Endothelial cell of umbilical vein (primary cell): ENCODE results near the gene DLX6. TPM values are rescaled to one million over a fixed set of nuclear protein-coding genes. Genes with fewer than 3 reads are reported as not detected.

Source experiments
- BruUV-seq: library from RNA; stranded (reverse); fragments of 400-500 nt; replicated peaks from 2 replicates; lab custom pipeline; 2021; lab: Mats Ljungman, UMichigan
- CTCF ChIA-PET: fragments of 300-600, 350-600 bp; sonication (Branson Sonifier 250); formaldehyde crosslinking; loops from one replicate; lab custom pipeline; 2021; ENCODE audit warnings: antibody characterized with exemption, inconsistent platforms; lab: Charles Lee
- POLR2A ChIA-PET: fragments of 300-600, 350-600 bp; sonication (Branson Sonifier 250); formaldehyde crosslinking; loops from one replicate; lab custom pipeline; 2021; ENCODE audit warnings: antibody characterized with exemption, inconsistent platforms; lab: Charles Lee
- DNase-seq: peaks from one replicate; pipeline ENCODE4 v3.0.0-alpha.2; 2011; ENCODE audit warnings: low read depth, low spot score
- FAIRE-seq: peaks from 2 replicates; lab custom pipeline; 2011; peaks lifted over from hg19 to GRCh38; lab: Jason Lieb, UNC
- H2AFZ ChIP-seq: 2 replicates; pipeline ENCODE4 v1.6.0; 2012; ENCODE audit warnings: low read depth, low read length, control low read depth, inconsistent platforms
- H3K27ac ChIP-seq: 2 replicates; pipeline ENCODE4 v1.5.1; 2011; ENCODE audit warnings: low read depth, mild to moderate bottlenecking, control low read depth, low read length, moderate library complexity; ENCODE audit not compliant: insufficient read depth
- H3K27me3 ChIP-seq, 2 experiments: 2 replicates each; pipeline versions ENCODE4 v1.6.0 to v1.6.1; 2011; ENCODE audit warnings: low read length in 2 of 2, mixed read lengths in 1 of 2; ENCODE audit not compliant: control insufficient read depth in 2 of 2, insufficient read depth in 2 of 2
- H3K36me3 ChIP-seq, 2 experiments: 2 replicates in 1 of 2; 3 replicates in 1 of 2; pipeline ENCODE4 v1.5.1; 2011; ENCODE audit warnings: low read length in 2 of 2, mild to moderate bottlenecking in 1 of 2, moderate library complexity in 1 of 2; ENCODE audit not compliant: control insufficient read depth in 2 of 2, insufficient read depth in 2 of 2; ENCODE audit errors: extremely low read depth in 1 of 2
- H3K4me1 ChIP-seq: 3 replicates; pipeline ENCODE4 v1.5.1; 2011; ENCODE audit warnings: mild to moderate bottlenecking, low read length; ENCODE audit not compliant: control insufficient read depth, insufficient read depth; ENCODE audit errors: extremely low read depth
- H3K4me2 ChIP-seq: 2 replicates; pipeline ENCODE4 v1.6.1; 2011; ENCODE audit warnings: low read length, control low read depth, mixed read lengths; ENCODE audit not compliant: insufficient read depth
- H3K4me3 ChIP-seq, 3 experiments: fragments of 200-600 bp in 1 of 3; sonication (generic), shearing (Covaris generic) in 1 of 3; replicated peaks in 1 of 3; 2 replicates each; pipeline ENCODE4 v1.5.1; 2011 to 2016; ENCODE audit warnings: control low read depth in 3 of 3, low read length in 3 of 3, mild to moderate bottlenecking in 2 of 3, inconsistent platforms in 1 of 3, low read depth in 1 of 3, moderate library complexity in 1 of 3; ENCODE audit not compliant: insufficient read depth in 1 of 3
- H3K79me2 ChIP-seq: 2 replicates; pipeline ENCODE4 v1.6.0; 2012; ENCODE audit warnings: low read length, inconsistent platforms; ENCODE audit not compliant: control insufficient read depth, insufficient read depth
- H3K9ac ChIP-seq: replicated peaks from 2 replicates; pipeline ENCODE3; 2011; ENCODE audit warnings: low read length, control low read depth; ENCODE audit not compliant: insufficient read depth; ENCODE audit errors: extremely low read depth
- H3K9me1 ChIP-seq: replicated peaks from 3 replicates; pipeline ENCODE4 v1.6.0; 2011; ENCODE audit warnings: mild to moderate bottlenecking, low read length; ENCODE audit not compliant: control insufficient read depth, insufficient read depth; ENCODE audit errors: extremely low read depth
- H3K9me3 ChIP-seq: replicated peaks from 2 replicates; pipeline ENCODE4 v1.5.1; 2012; ENCODE audit warnings: low read length, inconsistent platforms; ENCODE audit not compliant: control insufficient read depth, insufficient read depth
- H4K20me1 ChIP-seq: replicated peaks from 2 replicates; pipeline ENCODE3; 2011; ENCODE audit warnings: mild to moderate bottlenecking, low read length; ENCODE audit not compliant: control insufficient read depth, insufficient read depth; ENCODE audit errors: extremely low read depth
- CTCF ChIP-seq, 2 donors: IDR thresholded peaks; 1 replicate in 1 of 2; 2 replicates in 1 of 2; pipeline ENCODE4 v1.5.1; 2011; ENCODE audit warnings: low read length in 2 of 2, mild to moderate bottlenecking in 2 of 2, moderate library complexity in 2 of 2, control low read depth in 1 of 2, inconsistent platforms in 1 of 2, low read depth in 1 of 2; ENCODE audit not compliant: insufficient read depth in 1 of 2; ENCODE audit errors: extremely low read depth in 1 of 2
- EZH2 ChIP-seq: IDR thresholded peaks from 2 replicates; pipeline ENCODE4 v1.6.1; 2012; ENCODE audit warnings: borderline replicate concordance, low read depth, mild to moderate bottlenecking, moderate library complexity, low read length, inconsistent platforms; ENCODE audit not compliant: severe bottlenecking
- FOS ChIP-seq: IDR thresholded peaks from 2 replicates; pipeline ENCODE4 v1.6.1; 2011; ENCODE audit warnings: mild to moderate bottlenecking, low read length, moderate library complexity, borderline replicate concordance; ENCODE audit not compliant: insufficient read depth
- GATA2 ChIP-seq: IDR thresholded peaks from 2 replicates; pipeline ENCODE4 v1.7.0; 2011; ENCODE audit warnings: low read depth, mild to moderate bottlenecking, moderate library complexity, mixed read lengths, low read length; ENCODE audit not compliant: insufficient read length, insufficient read depth
- JUN ChIP-seq: IDR thresholded peaks from 2 replicates; pipeline ENCODE4 v1.6.1; 2011; ENCODE audit warnings: borderline replicate concordance, low read depth; ENCODE audit not compliant: insufficient read length, insufficient read depth
- MAX ChIP-seq: IDR thresholded peaks from 2 replicates; pipeline ENCODE4 v1.6.1; 2011; ENCODE audit not compliant: insufficient read depth, insufficient read length
- MYC ChIP-seq: IDR thresholded peaks from one replicate; pipeline ENCODE4 v1.6.1; 2011; ENCODE audit warnings: mild to moderate bottlenecking, low read depth, low read length
- POLR2A ChIP-seq: IDR thresholded peaks from 2 replicates; pipeline ENCODE4 v1.6.1; 2012; ENCODE audit warnings: low read depth, mild to moderate bottlenecking, control low read depth, low read length
- POLR2AphosphoS5 ChIP-seq: IDR thresholded peaks from 2 replicates; pipeline ENCODE4 v1.6.1; 2012; ENCODE audit warnings: low read depth, mild to moderate bottlenecking, control low read depth, low read length, moderate library complexity; ENCODE audit not compliant: insufficient read depth
- dilution Hi-C: fragments of 300-500 bp; cut with MboI; formaldehyde crosslinking; loops from one replicate; pipeline ENCODE4 v1.15.0; 2019; ENCODE audit warnings: low sequenced_read_pairs; ENCODE audit not compliant: extremely low pct_ligation_motif_present
- intact Hi-C: fragments of 100-400 bp; cut with micrococcal nuclease; formaldehyde crosslinking; loops from one replicate; pipeline ENCODE4 v1.10.0; 2022
- polyA plus RNA-seq, 4 experiments: library from polyadenylated mRNA; depleted of rRNA in 3 of 4; stranded (reverse) in 3 of 4; unstranded in 1 of 4; fragments of >200 nt; gene quantifications; 2 replicates each; pipeline versions ENCODE4 v1.2.1 to v1.2.3, GENCODE V29; 2011 to 2012; ENCODE audit warnings: missing spikeins in 1 of 4
- total RNA-seq: library from RNA; stranded (reverse); gene quantifications from 2 replicates; pipeline ENCODE4 v1.2.3, GENCODE V29; 2021

DLX6 gene
- total and polyA plus RNA-seq, 2 donors (not counting 3 experiments of a cell fraction or from before 2014, with no cell fraction given): not detected

- DNase-seq (no peak), FAIRE-seq (no peak)
- no peak overlapping the region for H3K4me2 ChIP-seq
- POLR2A ChIA-PET: no interaction called here
- H3K4me3 ChIP-seq: no peak overlapping the region
- no peak overlapping the region for H2AFZ ChIP-seq
- intact Hi-C loops: no loop called here
- no peaks in the 10 kb centered on the region for H3K36me3 ChIP-seq
- no peak overlapping the region for H3K9ac ChIP-seq
- no peaks in the 10 kb centered on the region for H3K9me3 ChIP-seq
- TF ChIP-seq JUN (no peak), MYC (no peak), GATA2 (no peak), POLR2AphosphoS5 (no peak), POLR2A (no peak)
- BruUV-seq: no TSS peak
- H4K20me1 ChIP-seq: no peaks in the 10 kb centered on the region
- no peaks in the 10 kb centered on the region for H3K79me2 ChIP-seq
- no peak overlapping the region for H3K27ac ChIP-seq
- no peaks in the 10 kb centered on the region for H3K4me1 ChIP-seq
- peaks cover 90 to 97% of the 10 kb centered on the region in 2 experiments for H3K27me3 ChIP-seq
- H3K9me1 ChIP-seq: no peaks in the 10 kb centered on the region
- CTCF ChIA-PET: no interaction called here
- dilution Hi-C loops: no loop called here
These were observed 9.0 kb upstream of the DLX6 start for GRCh38 chr7:96996111-96996957.

- no peaks in the 10 kb centered on the region for H3K9me1 ChIP-seq
- peaks cover 91 to 97% of the 10 kb centered on the region in 2 experiments for H3K27me3 ChIP-seq
- no peaks in the 10 kb centered on the region for H3K36me3 ChIP-seq
- H3K9me3 ChIP-seq: no peaks in the 10 kb centered on the region
- no peak for DNase-seq
- CTCF ChIA-PET: no interaction called here
- no peaks in the 10 kb centered on the region for H3K4me1 ChIP-seq
- H3K4me3 ChIP-seq: no peak overlapping the region
- no peak overlapping the region for H3K4me2 ChIP-seq
- no peaks in the 10 kb centered on the region for H3K79me2 ChIP-seq
- dilution Hi-C loops: no loop called here
- POLR2A ChIA-PET: no interaction called here
- BruUV-seq: no TSS peak
- intact Hi-C loops: no loop called here
- FAIRE-seq: no peak
- H3K9ac ChIP-seq: no peak overlapping the region
- H4K20me1 ChIP-seq: no peaks in the 10 kb centered on the region
- no peak overlapping the region for H3K27ac ChIP-seq
- no peak overlapping the region for H2AFZ ChIP-seq
- TF ChIP-seq GATA2: no peak
- TF ChIP-seq POLR2A: no peak
- TF ChIP-seq JUN: no peak
- no peak for TF ChIP-seq MAX
- no peak for TF ChIP-seq FOS
- TF ChIP-seq EZH2: no peak
- TF ChIP-seq POLR2AphosphoS5: no peak
- no peak for TF ChIP-seq MYC
- no peak for TF ChIP-seq CTCF (IDR thresholded peaks at IDR 0.05; ENCODE audit: extremely low read depth in 1 of 2, insufficient read depth in 1 of 2, low read depth in 1 of 2, low read length in 2 of 2)
These were observed 8.3 kb upstream of the DLX6 start for GRCh38 chr7:96996958-96997511.
